ENCODE measurements around the gene C19orf33. TPM values are rescaled to one million over a fixed set of nuclear protein-coding genes. Genes with fewer than 3 reads are reported as not detected.
"Not testable (repeated sequence)": the region's sequence is repeated elsewhere in the genome, so short reads cannot be mapped to it uniquely, and the experiment has no call there.

C19orf33 gene
- 302 to 496 TPM (median 366 TPM) in 3 replicates for polyA plus RNA-seq
- 241 TPM for polyA plus RNA-seq (2011; ENCODE audit: low read depth)
- polyA plus RNA-seq (2011; cell fraction: cytosol; rRNA removed): 214 and 781 TPM in 2 replicates
- 102 and 139 TPM in 2 replicates for polyA plus RNA-seq (2011; cell fraction: nucleus; rRNA removed)
- polyA plus RNA-seq (2012; ENCODE audit: low replicate concordance): 360 and 816 TPM in 2 replicates
- 35.2 to 58.7 TPM (median 44.3 TPM) in 3 replicates for polyA minus RNA-seq
- polyA minus RNA-seq (2011; cell fraction: cytosol; rRNA and poly(A)+ RNA removed): 220 TPM
- polyA minus RNA-seq (2011; cell fraction: nucleus; rRNA and poly(A)+ RNA removed): 42.0 and 55.5 TPM in 2 replicates

DNA sequence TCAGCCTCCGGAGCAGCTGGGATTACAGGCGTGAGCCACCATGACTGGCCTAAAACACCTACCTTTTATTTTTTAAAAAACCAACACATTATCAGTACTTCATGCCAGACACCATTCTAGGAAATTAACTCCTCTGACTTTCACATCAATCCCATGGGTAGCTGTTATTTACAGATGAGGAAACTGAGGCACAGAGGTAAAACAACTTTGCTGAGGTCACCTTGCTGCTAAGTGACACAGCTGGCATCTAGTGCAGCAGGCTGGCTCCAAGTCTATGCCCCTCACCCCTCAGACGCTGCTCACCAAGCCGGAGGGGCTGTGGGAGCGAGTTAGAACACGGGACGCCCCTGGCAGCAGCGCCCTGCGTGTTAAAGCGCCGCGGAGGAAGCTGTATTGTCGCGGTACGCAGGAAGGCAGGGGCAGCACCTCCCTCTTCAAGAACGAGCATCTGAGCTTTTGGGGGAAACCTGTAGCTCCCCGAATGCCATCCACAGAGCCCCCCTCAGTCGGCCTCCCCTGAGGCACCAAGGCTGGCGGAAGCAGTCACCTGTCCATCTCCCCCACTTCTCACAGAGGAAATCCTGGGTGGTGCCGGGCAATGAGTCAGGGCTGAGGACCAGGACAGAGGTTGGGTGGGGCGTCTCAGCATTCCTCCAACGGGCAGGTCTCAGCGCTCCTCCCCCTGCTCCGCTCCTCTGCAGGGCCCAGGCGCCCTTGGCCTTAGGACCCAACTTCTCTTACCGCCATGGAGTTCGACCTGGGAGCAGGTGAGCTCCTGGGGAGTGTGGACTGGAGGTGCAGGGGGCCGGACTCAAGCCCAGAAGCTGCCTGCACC is at the start of gene C19orf33:
C19orf33 (plus strand) TSS at position 735 of the 835 bp plus-strand sequence; CDS start at position 746, 11 bp downstream.
- H3K36me3 ChIP-seq (ENCODE audit: control insufficient read depth in 2 of 2, extremely low read depth in 1 of 2, insufficient read depth in 2 of 2, low read length in 2 of 2): peaks cover 6 to 26% of the 10 kb centered on the region in 2 experiments
- H3K9me1 ChIP-seq (ENCODE audit: control insufficient read depth, extremely low read depth, insufficient read depth, low read length): no peaks in the 10 kb centered on the region
- no peaks in the 10 kb centered on the region for H3K9me3 ChIP-seq (ENCODE audit: control insufficient read depth, low read depth, low read length)
- TF ChIP-seq, protein P1, sequence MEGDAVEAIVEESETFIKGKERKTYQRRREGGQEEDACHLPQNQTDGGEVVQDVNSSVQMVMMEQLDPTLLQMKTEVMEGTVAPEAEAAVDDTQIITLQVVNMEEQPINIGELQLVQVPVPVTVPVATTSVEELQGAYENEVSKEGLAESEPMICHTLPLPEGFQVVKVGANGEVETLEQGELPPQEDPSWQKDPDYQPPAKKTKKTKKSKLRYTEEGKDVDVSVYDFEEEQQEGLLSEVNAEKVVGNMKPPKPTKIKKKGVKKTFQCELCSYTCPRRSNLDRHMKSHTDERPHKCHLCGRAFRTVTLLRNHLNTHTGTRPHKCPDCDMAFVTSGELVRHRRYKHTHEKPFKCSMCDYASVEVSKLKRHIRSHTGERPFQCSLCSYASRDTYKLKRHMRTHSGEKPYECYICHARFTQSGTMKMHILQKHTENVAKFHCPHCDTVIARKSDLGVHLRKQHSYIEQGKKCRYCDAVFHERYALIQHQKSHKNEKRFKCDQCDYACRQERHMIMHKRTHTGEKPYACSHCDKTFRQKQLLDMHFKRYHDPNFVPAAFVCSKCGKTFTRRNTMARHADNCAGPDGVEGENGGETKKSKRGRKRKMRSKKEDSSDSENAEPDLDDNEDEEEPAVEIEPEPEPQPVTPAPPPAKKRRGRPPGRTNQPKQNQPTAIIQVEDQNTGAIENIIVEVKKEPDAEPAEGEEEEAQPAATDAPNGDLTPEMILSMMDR (optimal IDR thresholded peaks at IDR 0.05 in 1 of 3, IDR thresholded peaks at IDR 0.05 in 1 of 3, conservative IDR thresholded peaks at IDR 0.05 in 1 of 3; ENCODE audit: extremely low read depth in 1 of 3, insufficient read depth in 2 of 3, low read length in 3 of 3): no peak
- TF ChIP-seq EZH2 (IDR thresholded peaks at IDR 0.05; ENCODE audit: low read length): no peak
- no peak within 1 kb of the TSS for H2AFZ ChIP-seq (ENCODE audit: control insufficient read depth, low read length)
- peak within 1 kb of the TSS; percentile 100 for H3K4me2 ChIP-seq (ENCODE audit: control insufficient read depth, extremely low read depth, insufficient read depth, low read depth, low read length)
- peak within 1 kb of the TSS; percentile 98 for H3K27ac ChIP-seq (ENCODE audit: control insufficient read depth, insufficient read depth, low read length)
- H3K4me1 ChIP-seq (ENCODE audit: control insufficient read depth, extremely low read depth, insufficient read depth, low read length): peaks cover 40% of the 10 kb centered on the region
- dilution Hi-C loops (cut with MboI; ENCODE audit: extremely low pct_ligation_motif_present, low sequenced_read_pairs): no loop called here
- H4K20me1 ChIP-seq (ENCODE audit: control insufficient read depth, extremely low read depth, insufficient read depth, low read length): no peaks in the 10 kb centered on the region
- H3K9ac ChIP-seq (ENCODE audit: control insufficient read depth, extremely low read depth, insufficient read depth, low read length): peak within 1 kb of the TSS; percentile 98
- H3K79me2 ChIP-seq (ENCODE audit: control insufficient read depth, insufficient read depth, low read length): peaks cover 22% of the 10 kb centered on the region
- H3K27me3 ChIP-seq (ENCODE audit: control insufficient read depth, extremely low read depth, insufficient read depth, low read length): no peaks in the 10 kb centered on the region
- H3K4me3 ChIP-seq (ENCODE audit: control insufficient read depth in 2 of 3, extremely low read depth in 1 of 3, insufficient read depth in 2 of 3, low read depth in 1 of 3, low read length in 3 of 3): peak within 1 kb of the TSS; percentile 64 to 92 (median 90)
- FAIRE-seq: peak; percentile 89
- peak; percentile 91 for DNase-seq (ENCODE audit: low read depth, low spot score)

DNA sequence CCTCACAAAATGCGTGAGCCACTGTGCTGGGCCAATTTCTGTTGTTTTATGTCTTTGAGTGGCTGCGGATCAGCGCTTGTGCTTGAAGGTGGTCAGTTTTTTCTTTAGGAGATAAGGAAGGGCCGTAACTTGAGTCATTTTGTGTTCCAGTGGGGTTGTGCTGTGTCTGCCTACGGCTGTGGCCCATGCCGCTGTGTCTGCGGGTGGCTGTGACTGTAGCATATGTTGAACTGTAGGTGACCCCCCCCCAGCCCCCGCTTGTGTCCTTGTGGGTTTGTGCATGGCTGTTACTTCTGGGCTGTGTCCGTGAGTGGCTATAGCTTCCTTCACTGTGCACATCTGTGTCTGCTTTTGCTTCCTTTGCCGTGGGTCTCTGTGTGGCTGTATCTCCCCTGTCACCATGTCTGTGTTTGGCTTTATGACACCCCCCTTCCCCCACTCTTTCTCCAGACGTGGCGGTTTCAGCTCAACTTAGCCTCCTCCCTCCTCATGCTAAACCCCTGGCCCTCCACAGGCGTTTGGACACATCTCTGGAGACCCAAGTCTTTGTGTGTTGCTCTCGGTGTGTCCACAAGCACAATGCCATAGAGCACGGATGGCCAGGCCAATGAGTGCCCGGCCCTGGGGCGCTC is 48.6 kb upstream of the C19orf33 start:
- H3K4me1 ChIP-seq (ENCODE audit: control insufficient read depth, extremely low read depth, insufficient read depth, low read length): peaks cover 28% of the 10 kb centered on the region
- H3K9me3 ChIP-seq (ENCODE audit: control insufficient read depth, low read depth, low read length): no peaks in the 10 kb centered on the region
- no peaks in the 10 kb centered on the region for H3K79me2 ChIP-seq (ENCODE audit: control insufficient read depth, insufficient read depth, low read length)
- dilution Hi-C loops (cut with MboI; ENCODE audit: extremely low pct_ligation_motif_present, low sequenced_read_pairs): no loop called here
- FAIRE-seq: no peak
- no peaks in the 10 kb centered on the region for H3K9me1 ChIP-seq (ENCODE audit: control insufficient read depth, extremely low read depth, insufficient read depth, low read length)
- no peaks in the 10 kb centered on the region for H4K20me1 ChIP-seq (ENCODE audit: control insufficient read depth, extremely low read depth, insufficient read depth, low read length)
- no peak overlapping the region for H3K9ac ChIP-seq (ENCODE audit: control insufficient read depth, extremely low read depth, insufficient read depth, low read length)
- TF ChIP-seq EZH2 (IDR thresholded peaks at IDR 0.05; ENCODE audit: low read length): no peak
- TF ChIP-seq, protein P1 (optimal IDR thresholded peaks at IDR 0.05 in 1 of 3, IDR thresholded peaks at IDR 0.05 in 1 of 3, conservative IDR thresholded peaks at IDR 0.05 in 1 of 3; ENCODE audit: extremely low read depth in 1 of 3, insufficient read depth in 2 of 3, low read length in 3 of 3): no peak
- H3K27ac ChIP-seq (ENCODE audit: control insufficient read depth, insufficient read depth, low read length): no peak overlapping the region
- H3K27me3 ChIP-seq (ENCODE audit: control insufficient read depth, extremely low read depth, insufficient read depth, low read length): no peaks in the 10 kb centered on the region
- peak overlapping the region; percentile 60 for H3K4me2 ChIP-seq (ENCODE audit: control insufficient read depth, extremely low read depth, insufficient read depth, low read depth, low read length)
- no peaks in the 10 kb centered on the region for H3K36me3 ChIP-seq (ENCODE audit: control insufficient read depth in 2 of 2, extremely low read depth in 1 of 2, insufficient read depth in 2 of 2, low read length in 2 of 2)
- no peak overlapping the region for H3K4me3 ChIP-seq (ENCODE audit: control insufficient read depth in 2 of 3, extremely low read depth in 1 of 3, insufficient read depth in 2 of 3, low read depth in 1 of 3, low read length in 3 of 3)
- no peak overlapping the region for H2AFZ ChIP-seq (ENCODE audit: control insufficient read depth, low read length)
- DNase-seq (ENCODE audit: low read depth, low spot score): no peak

DNA sequence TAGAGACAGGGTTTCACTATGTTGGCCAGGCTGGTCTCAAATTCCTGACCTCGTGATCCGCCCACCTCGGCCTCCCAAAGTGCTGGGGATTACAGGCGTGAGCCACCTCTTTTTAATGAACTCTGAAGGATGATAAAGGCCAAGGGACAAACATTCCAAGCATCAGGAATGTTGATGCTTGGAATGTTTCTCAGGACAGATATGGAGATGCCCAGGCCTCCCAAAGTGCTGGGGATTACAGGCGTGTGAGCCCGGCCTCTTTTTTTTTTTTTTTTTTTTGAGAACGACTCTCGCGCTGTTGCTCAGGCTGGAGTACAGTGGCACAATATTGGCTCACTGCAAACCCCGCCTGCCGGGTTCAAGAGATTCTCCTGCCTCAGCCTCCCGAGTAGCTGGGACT is 42.1 kb upstream of the C19orf33 start:
- H2AFZ ChIP-seq (ENCODE audit: control insufficient read depth, low read length); H3K9me1 ChIP-seq (ENCODE audit: control insufficient read depth, extremely low read depth, insufficient read depth, low read length); H3K4me3 ChIP-seq (ENCODE audit: control insufficient read depth in 2 of 3, extremely low read depth in 1 of 3, insufficient read depth in 2 of 3, low read depth in 1 of 3, low read length in 3 of 3); H3K9ac ChIP-seq (ENCODE audit: control insufficient read depth, extremely low read depth, insufficient read depth, low read length); H3K27ac ChIP-seq (ENCODE audit: control insufficient read depth, insufficient read depth, low read length); H3K4me2 ChIP-seq (ENCODE audit: control insufficient read depth, extremely low read depth, insufficient read depth, low read depth, low read length); H4K20me1 ChIP-seq (ENCODE audit: control insufficient read depth, extremely low read depth, insufficient read depth, low read length); H3K27me3 ChIP-seq (ENCODE audit: control insufficient read depth, extremely low read depth, insufficient read depth, low read length); FAIRE-seq; DNase-seq (ENCODE audit: low read depth, low spot score); H3K36me3 ChIP-seq (ENCODE audit: control insufficient read depth in 2 of 2, extremely low read depth in 1 of 2, insufficient read depth in 2 of 2, low read length in 2 of 2); H3K9me3 ChIP-seq (ENCODE audit: control insufficient read depth, low read depth, low read length); dilution Hi-C loops (cut with MboI; ENCODE audit: extremely low pct_ligation_motif_present, low sequenced_read_pairs): not testable (repeated sequence)
- peaks cover 26% of the 10 kb centered on the region for H3K79me2 ChIP-seq (ENCODE audit: control insufficient read depth, insufficient read depth, low read length)
- peaks cover 15% of the 10 kb centered on the region for H3K4me1 ChIP-seq (ENCODE audit: control insufficient read depth, extremely low read depth, insufficient read depth, low read length)

All from keratinocyte (primary cell).